Stimulated activated CD4-positive, alpha-beta T cell treated with anti-CD3 and anti-CD28 coated beads, Interleukin-4, amount 100 ng/mL, for 48 hours (primary cell): Measurements from ENCODE around the gene DPYD.

Experiments
- DNase-seq, 2 donors: peaks; one replicate each; pipeline ENCODE4 v3.0.0-alpha.2; 2020; ENCODE audit warnings: low read depth in 2 of 2

The DPYD gene

GRCh38 chr1:97538113-97538512, 382.7 kb downstream of the DPYD start:
- no peak for DNase-seq

- DNase-seq, result no peak
Measured at GRCh38 chr1:97533358-97533757, 387.5 kb downstream of the DPYD start.

- DNase-seq, result no peak
Measured at GRCh38 chr1:97529600-97529999, 391.2 kb downstream of the DPYD start.

GRCh38 chr1:97524211-97524610, 396.6 kb downstream of the DPYD start:
- no peak for DNase-seq

- no peak for DNase-seq
Measured at GRCh38 chr1:97516588-97516987, 404.2 kb downstream of the DPYD start.

- no peak for DNase-seq
Measured at GRCh38 chr1:97508653-97509218, 412.1 kb downstream of the DPYD start.

GRCh38 chr1:97507863-97508262, 413.0 kb downstream of the DPYD start:
- no peak for DNase-seq

- DNase-seq, result no peak
Measured at GRCh38 chr1:97506368-97506767, 414.5 kb downstream of the DPYD start.

- DNase-seq, result no peak
Measured at GRCh38 chr1:97505816-97506215, 415.0 kb downstream of the DPYD start.

- DNase-seq, result no peak
Measured at GRCh38 chr1:97505289-97505688, 415.5 kb downstream of the DPYD start.

GRCh38 chr1:97502360-97502759, 418.5 kb downstream of the DPYD start:
- no peak for DNase-seq

- DNase-seq, result no peak
Measured at GRCh38 chr1:97501628-97502027, 419.2 kb downstream of the DPYD start.

- DNase-seq, result no peak
Measured at GRCh38 chr1:97500760-97501159, 420.1 kb downstream of the DPYD start.

- no peak for DNase-seq
Measured at GRCh38 chr1:97499667-97500066, 421.2 kb downstream of the DPYD start.

- DNase-seq, result no peak
Measured at GRCh38 chr1:97489834-97490233, 431.0 kb downstream of the DPYD start.

GRCh38 chr1:97488530-97488929, 432.3 kb downstream of the DPYD start:
- DNase-seq, result no peak

- no peak for DNase-seq
Measured at GRCh38 chr1:97482022-97482421, 438.8 kb downstream of the DPYD start.

GRCh38 chr1:97467445-97467844, 453.4 kb downstream of the DPYD start:
- no peak for DNase-seq

GRCh38 chr1:97464305-97464704, 456.5 kb downstream of the DPYD start:
- DNase-seq, result no peak

- DNase-seq, result no peak
Measured at GRCh38 chr1:97461782-97462181, 459.1 kb downstream of the DPYD start.

GRCh38 chr1:97457446-97458089, 463.3 kb downstream of the DPYD start:
- no peak for DNase-seq

- DNase-seq, result no peak
Measured at GRCh38 chr1:97451944-97452343, 468.9 kb downstream of the DPYD start.

- DNase-seq, result no peak
Measured at GRCh38 chr1:97451046-97451826, 469.6 kb downstream of the DPYD start.
